GM12892 (cell line): ENCODE results near the gene PPP1R9A.

ENCODE experiments used
- DNase-seq: peaks from one replicate; pipeline ENCODE4 v3.0.0; 2011; ENCODE audit not compliant: insufficient read length
- FAIRE-seq: peaks from 2 replicates; lab custom pipeline; 2011; peaks lifted over from hg19 to GRCh38; lab: Jason Lieb, UNC
- POLR2A ChIP-seq: IDR thresholded peaks from 2 replicates; pipeline ENCODE4 v1.6.1; 2011; ENCODE audit warnings: low read depth, low read length, control low read depth
- POLR2AphosphoS5 ChIP-seq: IDR thresholded peaks from 2 replicates; pipeline ENCODE4 v1.6.1; 2011; ENCODE audit warnings: low read depth, low read length, control low read depth
- TAF1 ChIP-seq: IDR thresholded peaks from 2 replicates; pipeline ENCODE4 v1.6.1; 2011; ENCODE audit warnings: low read depth, mild to moderate bottlenecking, control low read depth, low read length, borderline replicate concordance

Gene PPP1R9A

GRCh38 chr7:94913391-94913790, 6.0 kb downstream of the PPP1R9A start:
- DNase-seq: no peak
- no peak for FAIRE-seq
- TF ChIP-seq TAF1 (no peak), POLR2AphosphoS5 (no peak), POLR2A (no peak)

- no peak for TF ChIP-seq POLR2A
- no peak for TF ChIP-seq TAF1
- TF ChIP-seq POLR2AphosphoS5: no peak
- DNase-seq (no peak), FAIRE-seq (no peak)
Measured at GRCh38 chr7:94921911-94922310, 14.5 kb downstream of the PPP1R9A start.

- DNase-seq (no peak), FAIRE-seq (no peak)
- no peak for TF ChIP-seq POLR2AphosphoS5
- no peak for TF ChIP-seq POLR2A
- TF ChIP-seq TAF1: no peak
Measured at GRCh38 chr7:94922457-94922856, 15.1 kb downstream of the PPP1R9A start.

- FAIRE-seq (no peak), DNase-seq (no peak)
- TF ChIP-seq POLR2AphosphoS5: no peak
- TF ChIP-seq POLR2A: no peak
- TF ChIP-seq TAF1: no peak
Measured at GRCh38 chr7:94923412-94923811, 16.0 kb downstream of the PPP1R9A start.

GRCh38 chr7:94928168-94928707, 20.8 kb downstream of the PPP1R9A start:
- DNase-seq (no peak), FAIRE-seq (no peak)
- TF ChIP-seq POLR2A (no peak), TAF1 (no peak), POLR2AphosphoS5 (no peak)

- FAIRE-seq: no peak
- TF ChIP-seq POLR2A: no peak
- TF ChIP-seq POLR2AphosphoS5: no peak
- TF ChIP-seq TAF1: no peak
Measured at GRCh38 chr7:94933256-94933990, 26.0 kb downstream of the PPP1R9A start.

GRCh38 chr7:94939395-94939794, 32.0 kb downstream of the PPP1R9A start:
- no peak for FAIRE-seq
- DNase-seq: no peak
- TF ChIP-seq POLR2A (no peak), TAF1 (no peak), POLR2AphosphoS5 (no peak)

More at GRCh38 chr7:94933256-94933990, 26.0 kb downstream of the PPP1R9A start:
- no peak for DNase-seq

GRCh38 chr7:94940241-94940640, 32.8 kb downstream of the PPP1R9A start:
- TF ChIP-seq TAF1 (no peak), POLR2A (no peak), POLR2AphosphoS5 (no peak)
- no peak for DNase-seq
- no peak for FAIRE-seq

GRCh38 chr7:94941844-94942632, 34.6 kb downstream of the PPP1R9A start:
- no peak for DNase-seq
- TF ChIP-seq TAF1: no peak
- TF ChIP-seq POLR2A: no peak
- no peak for TF ChIP-seq POLR2AphosphoS5
- FAIRE-seq: no peak

GRCh38 chr7:94943134-94943533, 35.7 kb downstream of the PPP1R9A start:
- DNase-seq (no peak), FAIRE-seq (no peak)
- TF ChIP-seq POLR2A (no peak), POLR2AphosphoS5 (no peak), TAF1 (no peak)

- FAIRE-seq: no peak
- TF ChIP-seq POLR2AphosphoS5 (no peak), POLR2A (no peak)
- no peak for DNase-seq
Measured at GRCh38 chr7:94949532-94949931, 42.1 kb downstream of the PPP1R9A start.

GRCh38 chr7:94955807-94956206, 48.4 kb downstream of the PPP1R9A start:
- DNase-seq (no peak), FAIRE-seq (no peak)
- no peak for TF ChIP-seq POLR2A
- no peak for TF ChIP-seq TAF1
- TF ChIP-seq POLR2AphosphoS5: no peak

GRCh38 chr7:94957061-94957460, 49.7 kb downstream of the PPP1R9A start:
- TF ChIP-seq POLR2AphosphoS5: no peak
- no peak for TF ChIP-seq TAF1
- no peak for TF ChIP-seq POLR2A
- DNase-seq: no peak
- no peak for FAIRE-seq
